NCI-H2196 treated with DMSO at 0.1 percent for 48 hours (cell line): ENCODE measurements around the gene PSIP1.
"Not testable (repeated sequence)": the region's sequence is repeated elsewhere in the genome, so short reads cannot be mapped to it uniquely, and the experiment has no call there.

Experiments
- DNase-seq: peaks from one replicate; lab custom pipeline; 2025; ENCODE audit not compliant: unreplicated experiment; lab: John Stamatoyannopoulos, UW

PSIP1 gene

DNA sequence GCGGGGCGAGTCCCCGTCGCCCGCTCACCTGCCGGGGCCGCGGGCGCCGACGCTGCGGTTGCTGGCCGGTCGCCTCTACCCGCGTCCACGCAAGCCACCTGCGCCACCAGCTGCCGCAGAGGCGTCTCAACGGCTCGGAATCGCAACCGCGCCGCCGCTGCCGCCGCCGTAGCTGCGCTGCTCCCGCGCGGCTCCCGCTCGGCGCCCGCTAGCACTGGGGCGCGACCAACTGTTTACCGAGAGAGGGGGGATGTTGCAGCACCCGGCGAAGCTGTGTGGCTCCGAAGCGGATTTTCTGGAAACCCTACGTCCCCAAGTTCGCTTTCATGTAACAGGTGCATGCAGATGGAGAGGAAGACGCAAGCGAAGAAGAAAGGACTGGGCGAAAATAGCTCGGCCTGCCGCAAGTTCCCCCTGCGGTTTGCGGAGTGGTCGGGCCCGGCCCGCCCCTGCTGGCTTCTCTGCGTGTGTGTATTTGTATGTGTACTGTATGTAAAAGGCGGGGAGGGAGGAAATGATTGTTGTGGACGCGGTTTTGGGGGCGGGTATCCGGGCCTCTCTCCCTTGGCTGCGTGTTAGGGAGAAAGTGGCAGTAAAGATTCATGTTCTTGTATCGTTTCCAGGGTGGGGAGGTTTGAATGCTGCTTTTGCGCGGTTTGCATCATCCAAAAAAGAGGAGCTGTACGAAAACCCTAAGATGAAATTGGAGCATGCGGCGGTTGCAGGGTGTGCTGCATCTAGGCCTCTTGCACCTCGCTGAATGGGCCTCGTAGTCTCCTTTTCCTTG is at the start of gene PSIP1:
TSS of gene PSIP1 (minus strand) at position 182 of the 787 bp plus-strand sequence. CDS start 782 bp downstream, outside the sequence.
- peak; percentile 99 for DNase-seq

DNA sequence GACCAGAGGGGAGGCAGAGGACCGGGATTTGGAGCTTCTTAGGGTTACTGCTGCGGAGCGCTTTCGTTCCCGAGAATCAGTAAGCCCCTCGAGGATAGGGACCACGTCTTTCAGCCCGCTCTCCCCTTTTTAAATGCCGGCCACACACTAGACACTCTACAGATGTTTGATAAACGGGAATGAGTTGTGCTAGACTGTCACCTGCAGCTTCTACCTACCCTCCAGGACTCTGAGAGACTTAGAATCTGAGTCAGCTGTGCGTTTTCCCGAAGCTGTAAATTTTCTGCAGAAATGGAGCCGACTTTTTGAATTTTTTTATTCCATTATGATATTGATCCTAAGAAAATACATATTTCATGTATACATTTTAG is 42.7 kb upstream of the PSIP1 start:
- DNase-seq = no peak

DNA sequence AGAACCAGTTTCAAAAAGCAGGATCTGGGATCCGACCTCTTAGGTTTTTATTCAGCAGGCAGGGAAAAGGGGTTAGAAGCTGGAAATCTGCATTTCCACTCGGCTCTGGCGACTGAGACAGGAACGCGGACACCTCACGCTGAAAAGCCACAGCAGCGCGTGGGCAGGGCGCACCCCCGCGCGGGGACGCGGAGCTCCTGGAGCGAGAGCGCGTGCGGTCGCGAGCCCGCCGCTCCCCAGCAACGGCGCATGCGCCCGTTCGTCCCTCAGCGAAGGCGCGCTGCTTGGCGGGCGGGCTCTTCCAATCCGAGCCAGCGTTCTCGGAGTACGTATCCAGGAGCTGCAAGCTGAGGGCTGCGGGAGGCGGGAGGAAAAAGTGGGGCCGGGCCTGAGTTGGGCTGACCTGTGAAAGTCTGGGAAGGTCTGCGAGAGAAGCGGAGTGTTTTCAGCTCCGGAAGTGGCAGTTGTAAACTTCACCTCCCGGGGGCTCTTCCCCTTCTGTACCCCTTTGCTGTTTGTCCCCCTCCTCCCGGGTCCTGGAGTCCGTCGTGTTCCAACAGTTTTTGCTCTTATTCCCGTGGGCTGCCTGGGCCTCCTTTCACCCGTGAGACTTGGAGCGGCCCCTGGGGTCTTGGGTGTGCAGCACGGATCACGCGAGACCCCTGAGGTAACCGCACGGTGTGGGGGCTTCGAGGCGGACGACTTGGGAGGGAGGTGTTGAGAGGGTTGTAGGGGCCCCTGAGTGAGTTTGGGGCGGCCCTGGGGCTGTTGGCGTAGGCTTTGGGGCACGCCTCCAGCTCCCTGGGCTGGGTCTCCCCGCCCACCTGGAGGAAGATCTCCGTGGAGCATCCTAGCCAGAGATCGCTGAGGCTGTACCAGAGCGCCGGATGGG is 42.1 kb upstream of the PSIP1 start, which contains the start of gene CCDC171:
TSS of gene CCDC171 (plus strand) at position 408 of the 892 bp plus-strand sequence. CDS start 11,046 bp downstream, outside the sequence.
- DNase-seq = peak; percentile 100

DNA sequence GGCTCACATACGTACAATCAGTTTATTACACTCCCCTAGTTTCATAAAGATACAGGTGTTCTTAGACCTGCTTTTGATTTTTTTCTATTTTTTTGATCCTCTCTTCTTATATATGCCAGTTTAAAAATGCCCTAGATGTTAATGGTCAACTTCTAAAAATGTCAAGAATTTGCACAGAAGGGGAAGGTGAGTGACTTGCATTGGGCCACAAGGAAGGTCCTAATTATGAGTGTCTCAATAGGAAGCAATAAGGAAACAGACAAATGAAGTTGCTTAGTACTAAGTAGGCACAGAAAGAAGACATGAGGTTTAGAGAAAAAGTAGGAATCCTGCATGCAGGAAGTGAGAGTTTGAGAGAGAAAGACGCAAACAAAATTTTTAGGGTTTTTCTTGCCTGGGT is 38.8 kb upstream of the PSIP1 start:
- DNase-seq = no peak

DNA sequence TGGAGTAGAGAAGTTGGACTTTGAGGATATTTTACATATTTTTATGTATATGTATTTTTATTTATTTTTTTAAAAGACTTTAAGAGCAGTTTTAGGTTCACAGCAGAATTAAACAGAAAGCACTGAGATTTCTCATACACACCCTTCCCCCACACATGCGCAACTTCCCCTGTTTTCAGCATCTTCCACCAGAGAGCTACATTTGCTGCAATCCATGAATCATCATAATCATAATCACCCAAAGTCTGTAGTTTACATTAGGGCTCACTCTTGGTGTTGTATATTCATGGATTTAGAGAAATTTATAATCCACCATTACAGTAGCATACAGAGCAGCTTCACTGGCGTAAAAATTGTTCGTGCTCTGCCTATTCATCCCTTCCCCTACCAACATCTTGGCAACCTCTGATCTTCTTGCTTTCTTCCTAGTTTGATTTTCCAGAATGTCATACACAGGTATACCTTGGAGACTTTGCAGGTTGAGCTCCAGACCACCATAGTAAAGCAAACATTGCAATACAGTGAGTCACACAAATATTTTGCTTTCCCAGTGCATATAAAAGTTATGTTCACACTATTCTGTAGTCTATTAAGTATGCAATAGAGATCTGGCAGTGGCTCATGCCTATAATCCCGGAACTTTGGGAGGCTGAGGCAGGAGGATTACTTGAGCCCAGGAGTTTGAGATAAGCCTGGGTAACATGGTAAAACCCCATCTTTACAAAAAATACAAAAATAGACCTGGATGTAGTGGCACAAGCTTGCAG is 32.5 kb upstream of the PSIP1 start:
- no peak for DNase-seq

DNA sequence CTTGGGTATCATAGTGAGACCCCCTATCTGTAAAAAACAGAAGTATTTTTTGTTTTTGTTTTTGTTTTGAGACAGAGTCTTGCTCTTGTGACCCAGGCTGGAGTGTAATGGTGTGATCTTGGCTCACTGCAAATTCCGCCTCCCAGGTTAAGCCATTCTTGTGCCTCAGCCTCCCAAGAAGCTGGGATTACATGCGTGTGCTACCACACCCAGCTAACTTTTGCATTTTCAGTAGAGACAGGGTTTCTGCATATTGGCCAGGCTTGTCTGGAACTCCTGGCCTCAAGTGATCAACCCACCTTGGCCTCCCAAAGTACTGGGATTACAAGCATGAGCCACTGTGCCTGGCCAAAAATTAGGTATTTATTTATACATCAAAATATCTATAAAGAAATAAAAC is 31.9 kb upstream of the PSIP1 start:
- no peak for DNase-seq

DNA sequence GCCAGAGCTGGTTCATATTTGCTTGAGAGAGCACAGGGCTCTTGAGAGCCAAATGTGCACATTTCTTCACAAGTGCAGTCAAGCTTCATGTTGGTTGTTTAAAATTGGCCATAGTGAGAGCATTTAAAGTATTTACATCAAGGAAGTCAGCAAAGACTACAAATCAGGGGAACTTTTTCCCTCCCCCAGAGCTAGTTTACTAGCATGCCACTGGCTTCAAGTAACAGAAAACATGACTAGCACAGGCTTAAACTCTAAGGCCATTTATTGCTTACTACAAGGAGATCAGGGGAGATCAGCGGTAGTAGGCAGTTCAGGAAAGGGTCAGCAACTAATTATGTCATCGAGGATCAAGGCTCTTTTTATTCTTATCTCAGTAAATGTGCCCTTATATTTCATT is 31.1 kb upstream of the PSIP1 start:
- no peak for DNase-seq

DNA sequence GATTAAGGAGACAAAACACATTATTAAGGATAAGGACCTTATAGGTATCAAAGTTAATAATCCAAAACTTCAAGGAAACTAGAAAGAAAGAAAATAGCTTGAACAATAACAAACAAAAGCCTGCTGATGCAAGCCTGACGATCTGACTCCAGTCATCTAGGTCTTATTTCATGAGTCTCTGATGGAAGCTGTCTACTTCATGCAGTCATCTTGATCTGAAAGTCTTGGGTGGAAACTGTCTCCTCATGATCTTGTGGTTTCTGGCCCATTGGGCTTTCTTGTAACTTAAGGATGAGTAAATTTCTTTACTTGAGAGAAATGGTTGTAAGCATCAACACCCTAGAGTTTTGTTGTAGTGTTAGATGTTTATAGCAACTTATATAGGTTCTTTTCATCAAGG is 20.6 kb upstream of the PSIP1 start:
- no peak for DNase-seq

DNA sequence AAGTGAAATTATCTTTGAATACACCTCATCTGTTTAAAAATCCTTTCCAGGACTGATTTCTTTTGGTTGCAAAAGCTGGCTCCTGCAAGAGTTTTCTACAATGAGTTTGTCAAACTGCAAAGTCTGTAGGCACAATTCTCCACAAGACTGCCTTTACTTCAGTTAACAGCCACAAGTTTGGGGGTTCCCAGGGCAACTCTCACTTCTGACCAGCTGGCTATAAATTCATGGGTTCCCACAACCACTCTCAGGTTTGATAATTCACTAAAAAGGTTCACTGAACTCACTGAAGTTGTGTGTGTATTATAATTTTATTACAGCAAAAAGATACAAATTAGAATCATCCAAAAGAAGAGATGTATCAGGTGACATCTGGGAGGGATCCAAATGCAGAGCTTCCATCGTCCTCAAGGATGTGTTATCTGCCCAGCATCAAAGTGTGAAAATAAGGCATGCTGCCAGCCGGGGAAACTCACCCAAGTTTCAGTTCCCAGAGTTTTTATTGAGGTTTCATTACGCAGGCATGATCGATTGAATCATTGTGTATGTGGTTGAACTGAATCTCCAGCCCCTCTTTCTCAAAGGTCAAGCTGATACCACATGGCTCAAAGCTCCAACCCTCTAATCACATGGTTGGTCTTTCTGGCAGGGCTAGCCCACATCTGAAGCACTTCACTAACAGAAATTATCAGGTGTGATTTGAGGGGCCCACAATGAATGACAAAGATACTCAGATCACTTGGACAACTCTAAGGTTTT is 19.0 kb upstream of the PSIP1 start:
- no peak for DNase-seq

DNA sequence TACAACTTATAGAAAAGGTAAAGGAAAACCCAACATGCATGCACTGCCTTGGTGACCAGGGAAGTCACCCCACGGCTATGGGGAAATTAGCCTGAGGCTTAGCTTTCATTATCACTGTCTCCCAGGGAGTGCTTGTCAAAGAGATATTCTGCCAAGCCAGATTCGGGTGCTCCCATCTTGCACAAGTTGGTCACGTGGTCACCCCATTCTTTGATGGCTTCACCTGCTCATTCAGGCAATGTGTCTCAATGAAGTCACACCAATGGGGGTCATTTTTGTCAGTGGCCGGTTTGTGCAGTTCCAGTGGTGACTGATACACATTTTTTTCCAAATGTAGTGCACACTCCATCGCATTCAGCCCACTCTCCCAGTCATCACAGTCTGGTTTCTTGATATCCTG is 16.3 kb upstream of the PSIP1 start:
- DNase-seq = not testable (repeated sequence)

DNA sequence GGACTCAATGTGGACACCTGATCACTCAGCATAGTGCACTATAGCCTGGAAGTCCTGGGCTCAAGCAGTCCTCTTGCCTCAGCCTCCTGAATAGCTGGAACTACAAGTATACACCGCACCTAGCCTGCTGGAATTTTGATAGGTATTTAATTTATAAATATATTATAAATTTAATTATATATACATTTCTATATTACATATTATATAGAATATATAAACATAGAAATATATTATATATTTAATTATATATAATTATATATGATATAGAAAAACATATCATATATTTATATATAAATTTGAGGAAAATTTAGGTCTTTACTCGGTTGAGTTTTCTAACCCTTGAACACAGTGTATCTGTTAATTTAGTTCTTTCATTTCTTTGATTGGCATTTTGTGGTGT is 15.2 kb upstream of the PSIP1 start:
- no peak for DNase-seq

DNA sequence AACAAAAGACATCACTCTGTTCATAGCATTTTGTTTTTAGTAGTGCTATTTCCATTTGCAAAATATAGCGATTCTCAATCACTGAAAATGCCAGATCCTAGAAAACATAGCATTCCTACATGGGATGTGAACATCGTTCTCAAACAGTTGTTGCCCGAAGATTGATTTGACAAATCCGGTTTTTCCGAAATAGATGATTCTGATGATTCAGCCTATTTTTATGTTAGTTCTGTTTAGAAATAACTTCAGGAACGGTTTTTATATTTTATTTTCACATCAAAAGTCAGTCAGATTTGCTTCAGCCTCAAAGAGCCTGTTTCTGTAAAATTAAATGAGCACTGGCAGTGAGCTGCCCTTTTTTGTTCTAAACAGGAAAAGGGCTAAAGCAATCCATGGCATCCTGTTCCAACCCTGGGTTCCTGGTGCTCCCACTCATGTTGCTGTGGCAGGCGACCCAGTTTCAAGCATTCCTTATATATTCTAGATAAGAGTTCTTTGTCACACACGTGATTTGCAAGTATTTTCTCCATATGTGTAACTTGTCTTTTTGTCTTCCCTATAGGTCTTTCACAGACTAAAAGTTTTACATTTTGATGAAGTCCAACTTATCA is 14.2 kb upstream of the PSIP1 start:
- DNase-seq = no peak

DNA sequence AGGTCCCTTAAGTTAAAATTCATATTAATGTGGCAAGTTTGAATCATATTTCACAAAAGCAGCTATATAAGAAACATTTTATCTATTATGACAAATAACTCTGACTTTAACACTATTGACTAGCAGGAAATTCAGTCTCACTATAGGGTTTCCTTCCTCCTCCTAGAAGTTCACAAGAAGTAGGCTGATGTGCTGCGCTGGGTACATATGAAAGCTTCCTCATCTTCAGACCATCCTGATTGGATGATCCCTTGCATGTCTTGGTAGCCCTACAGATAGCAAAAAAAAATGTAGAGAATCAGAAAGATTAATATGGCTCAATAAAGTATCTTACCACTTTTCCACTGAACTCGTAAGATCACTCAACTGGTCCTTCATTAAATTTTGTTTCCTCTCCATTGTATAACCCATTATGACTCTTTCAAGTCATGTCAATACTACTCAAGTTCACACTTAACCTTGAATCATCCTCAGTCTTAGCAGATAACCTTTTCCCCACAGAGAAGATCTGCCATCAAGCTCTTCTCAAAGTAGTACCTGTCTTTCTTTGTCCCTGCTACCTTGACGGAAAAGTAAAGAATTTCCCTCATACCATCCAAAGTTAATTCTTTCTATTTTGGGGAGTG is 11.5 kb upstream of the PSIP1 start:
- DNase-seq = no peak

DNA sequence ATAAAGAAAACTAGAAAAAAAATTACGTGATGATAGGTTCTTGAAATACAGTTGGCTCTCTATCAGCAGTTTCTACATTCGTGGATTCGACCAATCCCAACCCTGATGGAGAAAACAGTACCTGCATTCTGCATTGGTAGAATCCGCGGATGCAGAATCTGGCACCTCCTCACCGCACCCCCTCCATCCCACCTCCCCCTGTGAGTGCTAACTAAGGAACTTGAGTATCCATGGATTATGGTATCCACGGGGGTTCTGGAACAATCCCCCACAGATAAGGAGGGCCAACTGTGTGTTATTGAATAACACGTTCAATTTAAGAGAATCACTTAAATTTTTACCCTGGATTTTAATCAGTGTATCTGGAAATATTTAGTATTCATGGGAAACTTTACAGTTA is 10.5 kb upstream of the PSIP1 start:
- DNase-seq = no peak

DNA sequence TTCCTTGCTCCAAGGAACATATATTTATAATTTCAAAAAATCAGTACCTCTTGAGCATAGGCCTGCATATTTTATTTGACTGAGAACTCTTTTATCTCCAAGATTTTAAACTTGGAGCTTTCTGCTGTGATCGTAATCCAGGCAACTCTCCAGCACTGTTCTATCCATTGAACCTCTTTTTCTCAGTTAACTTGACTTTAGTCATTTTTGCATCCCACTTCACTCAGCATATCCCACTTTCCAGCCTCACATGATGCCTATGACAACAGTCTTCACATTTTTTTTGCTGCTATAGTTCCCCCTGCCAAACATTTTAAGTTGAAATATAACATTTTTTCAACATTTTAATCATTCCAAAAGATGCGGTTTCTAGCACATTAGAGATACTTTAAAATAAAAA is 9.1 kb upstream of the PSIP1 start:
- no peak for DNase-seq

DNA sequence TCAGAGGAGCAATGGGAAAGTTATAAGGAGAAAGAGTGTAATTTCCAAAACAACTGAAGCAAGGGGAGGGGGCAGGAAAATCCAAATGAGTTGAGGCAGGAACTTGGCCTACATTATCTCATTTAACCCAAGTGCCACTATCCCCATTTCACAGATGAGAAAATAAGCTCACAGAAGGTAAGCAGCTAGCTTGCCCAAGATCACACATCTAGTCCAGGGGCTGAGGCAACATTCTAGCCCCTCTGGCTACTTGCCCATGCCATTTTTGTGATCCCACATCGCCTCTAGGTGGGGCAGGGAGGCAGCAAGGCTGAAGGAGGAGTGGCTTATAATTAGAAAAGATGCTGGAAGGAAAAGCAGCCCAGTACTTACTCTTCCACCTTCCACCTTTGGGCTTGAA is 2.6 kb upstream of the PSIP1 start:
- DNase-seq = no peak

DNA sequence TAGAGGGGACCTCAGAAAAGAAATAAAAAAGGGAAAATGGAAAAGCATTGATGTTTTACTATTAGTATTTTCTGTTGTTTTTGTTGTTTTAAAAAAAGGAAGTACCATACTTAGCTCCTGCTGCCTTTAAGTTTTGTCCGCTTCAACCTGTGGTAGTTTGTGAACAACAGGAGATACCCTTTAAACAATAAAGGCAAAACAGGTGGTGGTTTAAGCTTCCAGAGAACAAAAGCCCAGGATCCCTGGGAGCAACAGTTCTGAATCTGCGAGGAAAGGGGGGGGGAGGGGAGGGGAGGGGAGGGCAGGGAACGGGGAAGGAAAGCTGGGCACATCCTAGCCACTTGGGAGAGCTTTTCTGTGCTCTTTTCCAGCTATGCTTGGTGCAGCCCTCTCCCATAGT is 2.1 kb upstream of the PSIP1 start:
- DNase-seq = no peak

DNA sequence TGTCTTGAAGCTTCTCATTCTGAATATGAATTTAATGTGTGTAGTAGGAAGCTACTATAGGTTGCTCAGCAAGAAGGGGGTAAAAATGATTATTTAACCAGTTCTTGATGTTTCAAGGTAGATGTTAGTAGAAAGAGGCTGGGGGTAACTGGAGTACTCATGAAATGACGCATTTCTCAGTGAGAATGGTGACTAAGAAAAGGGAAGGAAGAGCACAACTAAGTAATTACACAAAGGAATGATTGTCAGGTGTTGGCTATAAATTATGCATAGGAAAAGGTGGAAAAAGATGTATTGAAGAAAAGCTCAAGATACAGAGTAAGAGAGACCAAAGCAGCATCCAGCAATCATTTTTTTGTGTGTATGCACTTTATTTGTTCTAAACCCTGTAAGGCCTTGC is 1.4 kb upstream of the PSIP1 start:
- DNase-seq = no peak

DNA sequence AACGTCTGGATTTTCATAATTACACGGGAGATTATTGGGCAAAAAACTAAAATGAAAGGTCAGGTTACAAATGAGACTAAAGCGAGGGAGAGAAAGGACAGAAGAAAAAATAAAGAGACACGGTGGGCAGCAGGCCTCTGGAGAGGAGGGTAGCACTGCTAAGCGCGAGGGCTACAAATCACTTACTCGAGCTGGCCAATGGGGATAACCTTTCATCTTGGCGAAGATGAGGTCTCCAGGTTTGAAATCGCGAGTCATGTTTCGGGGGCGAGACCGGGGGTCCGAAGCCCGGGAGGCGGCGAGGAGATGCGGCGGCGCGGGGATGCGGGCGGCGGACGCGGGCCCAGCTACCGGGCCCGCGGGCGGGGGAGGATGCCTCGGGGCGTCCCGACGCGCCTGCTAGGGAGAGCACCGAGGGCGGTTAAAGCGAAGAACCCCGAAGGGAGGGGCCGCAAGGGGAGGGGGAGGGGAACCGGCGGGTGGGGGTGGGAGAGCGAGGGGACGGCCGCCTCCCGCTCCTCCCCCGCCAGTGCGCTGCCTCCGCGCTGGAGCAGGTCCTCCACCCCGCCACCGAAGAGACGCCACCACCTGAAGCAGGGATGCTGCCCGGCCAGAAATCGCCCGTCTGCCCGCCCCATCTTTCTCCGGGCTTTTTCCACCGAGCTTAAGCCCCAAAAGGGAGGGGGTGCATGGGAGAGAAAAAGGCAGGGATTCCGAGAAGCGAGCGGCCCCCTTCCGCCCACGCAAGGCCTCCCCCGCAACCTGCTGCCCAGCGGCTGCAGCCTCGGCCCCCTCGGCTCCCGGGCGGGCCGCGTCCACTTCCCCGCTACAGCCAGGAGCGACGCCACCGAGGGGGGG is 610 bp downstream of the PSIP1 start:
- DNase-seq = no peak
